GM19468 (cell line): ENCODE measurements around the gene DIPK1B.

Experiments used
- ATAC-seq: cut with Tn5 transposase; IDR thresholded peaks from one replicate; pipeline ENCODE4 v1.9.1; 2021; ENCODE audit warnings: mild to moderate bottlenecking, moderate library complexity, moderate number of reproducible peaks; ENCODE audit not compliant: unreplicated experiment; ENCODE audit errors: extremely low read depth

The DIPK1B gene

DNA sequence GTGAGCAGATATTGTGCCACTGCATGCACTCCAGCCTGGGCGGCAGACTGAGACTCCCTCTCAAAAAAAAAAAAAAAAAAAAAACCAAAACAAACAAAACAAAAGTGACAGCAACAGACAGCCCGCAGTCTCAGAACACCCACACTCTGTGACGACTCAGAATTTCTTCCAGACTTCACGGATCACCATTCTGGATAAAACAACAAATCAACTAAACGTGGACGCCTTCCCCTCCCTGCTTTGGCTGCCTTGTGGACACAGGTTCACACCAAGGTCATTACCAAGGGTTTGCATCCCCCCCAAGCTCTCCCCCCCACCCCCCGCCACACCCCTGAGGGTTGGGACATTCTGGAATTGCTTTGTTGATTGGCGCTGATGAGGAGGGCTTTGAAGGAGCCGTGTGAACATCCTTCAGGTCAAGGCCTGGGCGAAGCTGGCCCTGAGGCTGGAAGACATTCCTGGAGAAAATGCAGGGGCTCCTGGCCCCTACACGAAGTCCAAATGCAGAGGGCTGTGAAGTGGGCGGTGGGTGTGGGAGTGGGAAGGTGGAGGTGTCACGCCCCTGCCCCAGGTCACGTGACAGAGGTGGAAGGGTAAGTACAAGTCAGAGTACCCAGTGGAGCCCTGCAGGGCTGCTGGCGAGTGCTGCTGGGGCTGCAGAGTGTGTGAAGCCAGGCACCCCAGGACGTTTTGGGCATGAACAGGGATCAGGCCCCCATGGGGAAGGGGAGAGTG is 20.2 kb downstream of the DIPK1B start:
- ATAC-seq = no peak

DNA sequence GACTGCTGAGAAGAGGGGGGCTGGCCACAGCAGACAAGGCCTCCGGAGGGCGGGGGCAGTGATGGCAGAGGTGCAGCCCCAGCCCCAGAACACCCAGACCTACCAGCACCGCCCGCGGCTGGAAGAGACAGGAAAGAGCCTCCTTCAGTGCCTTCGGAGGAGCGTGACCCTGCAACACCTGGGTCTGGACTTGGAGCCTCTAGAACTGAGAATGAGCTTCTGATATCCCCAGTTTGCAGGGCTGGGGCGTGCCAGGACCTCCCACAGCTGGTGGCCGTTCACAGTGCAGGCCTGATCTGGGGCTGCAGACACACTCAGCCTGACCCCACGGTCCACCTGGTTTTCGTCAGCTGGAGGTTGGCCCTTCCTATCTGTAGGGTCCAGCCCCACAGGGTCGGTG is 21.2 kb downstream of the DIPK1B start:
- ATAC-seq = no peak

DNA sequence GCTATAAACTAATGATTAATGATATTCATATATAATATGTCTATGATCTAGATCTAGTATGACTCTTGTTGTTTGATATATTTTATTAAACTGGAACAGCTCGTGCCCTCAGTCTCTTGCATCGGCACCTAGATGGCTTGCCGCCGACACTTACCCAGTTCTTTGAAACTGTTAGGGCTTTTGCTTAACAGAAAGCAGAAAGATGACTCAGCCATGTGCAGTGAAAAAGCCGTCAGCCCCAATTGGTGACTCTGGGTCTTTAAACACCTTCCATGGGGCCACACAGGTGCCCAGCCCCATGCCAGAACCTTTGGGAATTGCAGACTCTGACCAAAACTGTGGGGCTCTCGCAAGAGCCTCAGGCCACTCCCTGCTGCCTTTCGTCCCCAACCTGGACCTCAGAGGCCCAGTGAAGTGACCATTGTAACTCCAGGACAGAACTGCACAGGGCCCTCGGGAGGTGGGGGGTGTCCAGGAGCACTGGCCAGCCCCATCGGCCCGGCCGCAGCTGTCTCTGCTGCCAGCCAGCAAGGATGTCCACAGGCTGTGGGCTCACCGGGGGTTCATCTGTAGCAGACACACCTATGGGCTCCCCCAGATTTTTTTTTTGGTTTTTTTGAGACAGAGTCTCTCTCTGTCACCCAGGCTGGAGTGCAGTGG is 22.6 kb downstream of the DIPK1B start:
- no peak for ATAC-seq

DNA sequence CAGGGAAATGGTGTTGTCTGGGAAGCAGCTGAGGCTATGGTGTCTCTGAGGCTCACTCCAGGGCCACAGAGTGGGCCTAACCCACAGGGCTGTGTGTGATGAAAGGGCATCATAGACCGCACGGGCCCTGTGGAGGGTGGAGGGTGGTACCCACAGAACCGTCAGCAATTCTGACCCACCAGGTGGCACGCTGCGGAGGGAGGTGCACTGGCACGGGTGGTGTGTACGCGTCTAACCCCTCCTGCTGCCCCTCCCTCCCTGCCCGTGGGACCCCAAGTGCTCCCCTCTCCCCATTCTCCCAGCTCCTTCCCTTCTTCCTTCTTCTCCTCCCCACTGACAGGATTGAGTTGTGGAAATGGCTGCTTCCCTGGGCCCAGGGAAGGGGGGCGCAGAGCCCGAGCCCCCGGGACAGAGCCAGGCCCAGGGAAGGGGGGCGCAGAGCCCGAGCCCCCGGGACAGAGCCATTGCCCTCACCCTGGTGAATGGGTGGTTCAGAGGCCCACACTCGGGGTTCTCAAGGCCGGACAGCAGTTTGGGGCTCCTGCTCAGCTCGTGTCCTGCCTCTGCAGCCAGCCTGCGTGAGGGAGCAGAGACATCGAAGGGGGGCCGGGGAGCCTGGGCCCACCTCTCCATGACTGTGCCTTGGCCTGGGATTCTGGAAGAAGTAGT is 23.6 kb downstream of the DIPK1B start:
- ATAC-seq = no peak

DNA sequence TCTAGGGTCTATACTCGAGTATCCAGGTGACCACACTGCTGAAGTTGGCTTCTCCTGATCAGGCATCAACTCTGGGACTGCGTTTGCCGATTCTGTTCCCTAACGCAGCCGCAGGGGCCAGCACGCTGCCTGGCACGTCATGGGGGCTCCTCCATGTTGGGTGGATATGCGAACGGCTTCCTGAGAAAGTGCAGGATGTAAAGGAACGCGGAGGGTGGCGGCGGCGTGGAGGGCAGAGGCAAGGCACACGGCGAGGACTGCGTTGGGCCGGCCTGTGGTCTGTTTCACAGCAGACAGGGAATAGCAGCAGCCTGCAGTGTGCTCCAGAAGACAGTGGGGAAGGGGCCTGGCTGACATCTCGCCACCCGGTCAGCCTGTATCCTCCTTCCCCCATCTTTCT is 26.6 kb downstream of the DIPK1B start:
- ATAC-seq = no peak

- ATAC-seq = no peak
Measured at GRCh38 chr9:136739509-136739908, 27.1 kb downstream of the DIPK1B start.

DNA sequence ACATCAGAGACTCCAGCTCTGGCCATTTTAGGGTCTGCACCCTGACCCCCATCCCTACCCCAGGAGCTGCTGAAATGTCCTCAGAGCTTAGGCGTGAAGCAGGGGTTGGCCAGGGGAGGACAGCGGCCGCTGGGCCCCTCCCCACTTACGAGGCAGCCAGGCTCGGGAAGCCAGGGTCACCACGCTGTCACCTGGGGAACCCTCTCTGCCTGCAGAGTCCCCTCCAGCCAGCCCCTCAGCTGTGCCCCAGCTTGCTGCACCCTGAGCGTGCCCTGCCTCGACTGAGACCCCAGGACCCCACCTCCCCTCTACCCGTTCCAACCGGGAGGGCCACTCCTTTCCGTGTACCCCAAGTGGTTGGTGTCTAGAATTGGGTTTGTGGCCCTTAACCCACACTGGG is 27.7 kb downstream of the DIPK1B start:
- no peak for ATAC-seq

DNA sequence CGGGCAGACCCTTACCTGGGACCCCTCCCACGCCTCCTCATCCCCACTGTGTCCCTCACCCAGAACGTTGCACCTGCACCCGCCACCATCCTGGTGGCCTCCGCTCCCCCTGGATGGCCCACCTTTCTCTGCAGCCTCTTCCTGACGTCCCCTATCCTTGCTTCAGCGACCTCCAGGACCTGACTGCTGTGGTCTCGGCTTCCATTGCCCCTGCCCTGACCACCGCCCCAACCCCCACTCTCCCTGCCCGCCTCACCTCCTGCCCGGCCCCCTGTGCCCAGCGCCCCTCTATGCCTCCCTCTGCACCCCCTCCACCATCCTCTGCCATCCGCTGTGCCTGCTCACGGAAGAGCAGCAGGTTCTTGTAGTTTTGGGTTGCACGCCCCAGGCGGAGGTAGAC is 28.1 kb downstream of the DIPK1B start:
- no peak for ATAC-seq

DNA sequence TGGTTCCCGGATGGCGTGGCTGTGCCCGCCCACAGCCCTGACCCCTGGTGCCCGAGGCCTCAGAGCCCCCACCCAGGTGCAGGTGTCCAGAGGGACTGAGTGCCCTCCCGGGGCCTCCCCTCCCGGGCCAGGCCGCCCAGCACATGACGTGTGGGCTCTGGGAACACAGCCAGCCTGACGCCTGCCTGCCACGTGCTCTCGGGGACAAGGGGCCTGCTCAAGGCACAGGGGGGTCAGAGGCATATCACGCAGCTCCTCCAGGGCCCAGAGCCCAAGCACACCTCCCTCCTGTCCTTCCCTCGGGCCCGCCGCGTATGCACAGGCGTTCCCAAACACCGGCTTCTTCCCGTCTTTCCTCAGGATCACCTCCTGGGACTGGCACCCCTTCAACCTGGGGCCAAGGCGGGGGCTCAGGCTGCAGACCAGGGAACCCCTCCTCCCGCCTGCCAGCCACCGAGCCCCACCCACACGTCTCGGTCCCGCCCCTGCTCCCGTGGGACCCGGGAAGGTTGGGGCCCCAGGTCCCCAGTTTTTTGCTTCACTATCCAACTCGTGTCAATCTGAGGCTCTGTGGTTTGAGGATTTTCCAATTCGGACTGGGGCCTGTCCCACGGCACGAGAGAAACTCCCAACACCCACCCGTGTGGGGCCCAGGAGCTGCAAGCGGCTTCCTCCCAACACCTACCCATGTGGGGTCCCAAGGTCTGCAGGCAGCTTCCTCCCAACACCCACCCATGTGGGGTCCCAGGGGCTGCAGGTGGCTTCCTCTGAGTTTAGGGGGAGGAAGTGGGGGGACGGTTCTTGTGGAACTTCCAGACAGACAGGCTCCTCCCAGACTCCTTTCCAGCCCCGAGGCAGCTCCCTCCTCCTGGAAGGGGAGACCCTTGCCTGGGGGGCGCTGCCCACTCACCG is 28.9 kb downstream of the DIPK1B start:
- no peak for ATAC-seq

- no peak for ATAC-seq
Measured at GRCh38 chr9:136741883-136742571, 29.7 kb downstream of the DIPK1B start.

- no peak for ATAC-seq
Measured at GRCh38 chr9:136742591-136743391, 30.4 kb downstream of the DIPK1B start, which contains the start of gene LCN10. Gene LCN10, minus strand, starts transcription at chr9:136742940. Its CDS starts 37 bp downstream, at chr9:136742903.

- no peak for ATAC-seq
Measured at GRCh38 chr9:136743639-136744211, 31.4 kb downstream of the DIPK1B start.

GRCh38 chr9:136744773-136745172 is 32.4 kb downstream of the DIPK1B start:
- no peak for ATAC-seq

DNA sequence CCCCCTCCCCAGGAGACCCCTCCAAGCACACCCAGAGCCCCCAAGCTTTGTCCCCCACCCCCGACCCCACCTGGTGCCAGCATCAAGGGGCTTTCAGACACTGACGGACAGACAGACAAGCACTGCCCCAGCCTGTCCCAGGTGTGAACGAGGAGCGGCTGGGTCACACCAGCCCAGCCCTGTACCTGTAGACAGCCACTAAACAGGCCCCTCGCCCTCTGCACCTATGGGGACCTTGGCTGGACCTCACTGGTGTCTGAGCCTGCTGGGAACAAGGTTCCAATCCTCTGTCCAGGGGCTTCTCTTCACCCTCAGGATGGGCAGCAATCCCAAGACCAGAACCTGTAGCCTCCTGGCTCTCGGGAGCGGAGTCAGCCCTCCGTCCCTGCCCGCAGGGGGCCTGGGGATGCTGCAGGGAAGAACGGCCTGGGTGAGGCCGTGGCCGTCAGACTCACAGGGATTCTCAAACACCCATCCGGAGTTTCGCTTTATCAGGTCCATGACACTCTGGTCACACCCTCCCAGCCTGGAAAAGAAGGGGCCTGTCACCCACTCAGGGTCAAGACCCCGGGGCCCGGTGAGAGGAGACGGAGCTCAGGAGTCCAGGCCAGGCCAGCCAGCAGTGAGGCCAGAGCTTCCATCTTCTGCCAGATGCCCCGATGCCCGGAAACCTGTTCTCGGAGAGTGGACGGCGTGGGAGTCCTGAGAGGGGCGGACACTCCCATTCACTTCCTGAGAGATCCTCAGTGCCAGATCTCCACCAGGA is 33.2 kb downstream of the DIPK1B start:
- ATAC-seq = no peak

- no peak for ATAC-seq
Measured at GRCh38 chr9:136746155-136746490, 33.8 kb downstream of the DIPK1B start.

DNA sequence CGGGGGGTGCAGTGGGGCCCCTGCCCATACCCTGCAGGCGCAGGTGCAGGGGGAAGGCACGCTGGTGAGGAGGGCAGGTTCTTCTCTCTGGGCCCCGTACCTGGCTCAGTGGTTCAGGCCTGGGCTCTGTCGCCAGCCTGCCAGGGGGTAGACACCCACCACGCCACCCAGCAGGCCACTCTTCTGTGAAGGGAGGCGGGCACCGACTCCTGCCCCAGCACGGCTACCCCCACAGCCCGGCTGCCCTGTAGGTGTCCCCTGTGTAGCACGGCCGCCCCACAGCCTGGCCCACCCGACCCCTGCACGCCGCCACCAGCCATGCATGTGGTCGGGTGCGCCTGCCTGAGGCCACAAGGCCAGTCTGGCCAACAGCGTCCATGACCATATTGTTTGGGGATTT is 34.2 kb downstream of the DIPK1B start:
- ATAC-seq = no peak

- no peak for ATAC-seq
Measured at GRCh38 chr9:136747161-136748060, 35.0 kb downstream of the DIPK1B start.
